Dendritic cell treated with granulocyte-macrophage colony-stimulating factor and Interleukin-4, amounts not matched to agents 40 ng/mL and 50 ng/mL, for 4 days (primary cell): Measurements from ENCODE around the gene LRRC8A.

Experiments used
- H3K27ac Mint-ChIP-seq: one replicate; pipeline ENCODE4 v1.8.0; 2022; ENCODE audit warnings: mild to moderate bottlenecking, mixed read lengths
- H3K27me3 Mint-ChIP-seq: one replicate; pipeline ENCODE4 v1.8.0; 2022; ENCODE audit warnings: mild to moderate bottlenecking, mixed read lengths
- H3K36me3 Mint-ChIP-seq: one replicate; pipeline ENCODE4 v1.8.0; 2022; ENCODE audit warnings: low read depth, mixed read lengths
- H3K4me1 Mint-ChIP-seq: one replicate; pipeline ENCODE4 v1.8.0; 2022; ENCODE audit warnings: low read depth, mixed read lengths
- H3K4me3 Mint-ChIP-seq: one replicate; pipeline ENCODE4 v1.8.0; 2022; ENCODE audit warnings: mild to moderate bottlenecking, moderate library complexity, mixed read lengths
- H3K9me3 Mint-ChIP-seq: one replicate; pipeline ENCODE4 v1.8.0; 2022; ENCODE audit warnings: mixed read lengths
- intact Hi-C: fragments of 100-400 bp; cut with micrococcal nuclease; formaldehyde crosslinking; loops from one replicate; pipeline ENCODE4 v1.15.0; 2022

Gene LRRC8A

DNA sequence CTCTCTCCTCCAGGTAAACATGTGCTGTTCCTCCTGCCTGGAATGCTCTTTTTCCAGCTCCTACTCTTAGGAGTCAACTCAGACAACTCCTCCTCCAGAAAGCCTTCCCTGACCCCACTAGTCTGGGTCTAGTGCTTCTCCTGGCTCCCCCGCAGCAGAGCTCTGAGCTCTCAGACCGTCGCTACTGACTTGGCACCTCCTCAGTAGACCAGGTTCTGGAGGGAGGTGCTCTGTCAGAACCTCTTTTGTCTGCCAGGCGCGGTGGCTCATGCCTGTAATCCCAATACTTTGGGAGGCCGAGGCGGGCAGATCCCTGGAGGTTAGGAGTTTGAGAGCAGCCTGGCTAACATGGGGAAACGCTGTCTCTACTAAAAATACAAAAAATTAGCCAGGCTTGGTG lies 3.4 kb downstream of the LRRC8A start:
- intact Hi-C loops = loop anchor here (10.0 kb wide), 1 partner anchor 59 kb away; the partner anchor contains the start of genes DOLK and NUP188
- Mint-ChIP-seq H3K9me3 (no peaks in the 10 kb centered on the region), H3K36me3 (peaks cover 65% of the 10 kb centered on the region), H3K4me3 (no peak overlapping the region), H3K4me1 (peaks cover 59% of the 10 kb centered on the region), H3K27me3 (no peaks in the 10 kb centered on the region), H3K27ac (no peak overlapping the region)

DNA sequence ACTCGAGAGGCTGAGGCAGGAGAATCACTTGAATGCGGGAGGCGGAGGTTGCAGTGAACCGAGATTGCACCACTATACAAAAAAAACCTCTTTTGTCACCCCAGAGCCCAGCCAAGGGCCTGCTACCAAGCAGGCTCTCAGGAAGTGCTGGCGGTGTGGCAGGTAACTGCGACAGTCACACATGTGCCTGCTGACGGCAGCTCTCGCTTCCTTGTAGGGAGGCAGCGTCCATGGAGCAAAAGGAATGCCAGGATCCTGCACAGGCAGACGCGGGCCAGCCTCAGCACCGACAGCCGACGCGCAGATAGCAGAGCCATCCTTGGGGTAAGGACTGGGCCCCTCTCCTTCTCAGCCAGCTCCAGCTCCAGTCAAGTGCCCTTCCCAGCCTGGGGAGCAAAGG lies 3.9 kb downstream of the LRRC8A start:
- no peak overlapping the region for H3K27ac Mint-ChIP-seq
- H3K9me3 Mint-ChIP-seq = no peaks in the 10 kb centered on the region
- H3K4me3 Mint-ChIP-seq = no peak overlapping the region
- peaks cover 70% of the 10 kb centered on the region for H3K36me3 Mint-ChIP-seq
- H3K4me1 Mint-ChIP-seq = peaks cover 56% of the 10 kb centered on the region
- no peaks in the 10 kb centered on the region for H3K27me3 Mint-ChIP-seq
- intact Hi-C loops = loop anchor here (10.0 kb wide), 1 partner anchor 59 kb away; the partner anchor contains the start of genes DOLK and NUP188

DNA sequence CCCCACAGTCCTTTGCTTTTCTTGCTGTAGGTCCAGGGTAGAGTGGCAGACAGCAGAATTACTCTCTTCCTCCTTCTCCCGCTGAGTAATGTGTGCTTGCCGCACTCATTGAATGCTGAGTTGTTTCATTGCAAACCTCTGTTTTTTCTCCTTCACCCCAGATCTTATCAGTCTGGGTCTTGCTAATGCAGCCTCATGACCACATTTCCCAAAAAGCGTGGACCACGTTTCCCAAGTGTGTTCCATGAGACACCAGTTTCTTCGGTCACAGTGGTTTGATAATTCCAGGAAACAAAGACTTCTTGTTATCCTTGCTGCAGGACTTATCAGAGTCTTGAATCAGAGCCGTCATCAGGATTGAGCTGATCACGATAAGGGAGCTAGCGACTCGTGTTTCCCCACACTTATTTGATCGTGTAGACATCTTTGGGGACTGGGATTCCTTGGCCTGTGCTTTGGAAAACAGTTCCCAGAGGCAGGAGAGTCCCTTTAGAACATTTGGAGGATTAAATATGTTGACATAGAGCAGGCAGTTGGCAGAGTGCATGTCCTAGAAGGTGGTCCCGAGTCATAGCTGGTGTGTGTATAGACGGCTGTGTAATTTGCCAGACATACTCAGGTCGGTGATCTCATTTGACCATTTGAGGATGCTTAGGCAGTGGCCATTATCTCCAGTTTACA lies 4.4 kb downstream of the LRRC8A start:
- intact Hi-C loops = loop anchor here (10.0 kb wide), 1 partner anchor 58 kb away; the partner anchor contains the start of genes DOLK and NUP188
- Mint-ChIP-seq H3K9me3 (no peaks in the 10 kb centered on the region), H3K27ac (no peak overlapping the region), H3K27me3 (no peaks in the 10 kb centered on the region), H3K36me3 (peaks cover 72% of the 10 kb centered on the region), H3K4me1 (peaks cover 52% of the 10 kb centered on the region), H3K4me3 (no peak overlapping the region)

DNA sequence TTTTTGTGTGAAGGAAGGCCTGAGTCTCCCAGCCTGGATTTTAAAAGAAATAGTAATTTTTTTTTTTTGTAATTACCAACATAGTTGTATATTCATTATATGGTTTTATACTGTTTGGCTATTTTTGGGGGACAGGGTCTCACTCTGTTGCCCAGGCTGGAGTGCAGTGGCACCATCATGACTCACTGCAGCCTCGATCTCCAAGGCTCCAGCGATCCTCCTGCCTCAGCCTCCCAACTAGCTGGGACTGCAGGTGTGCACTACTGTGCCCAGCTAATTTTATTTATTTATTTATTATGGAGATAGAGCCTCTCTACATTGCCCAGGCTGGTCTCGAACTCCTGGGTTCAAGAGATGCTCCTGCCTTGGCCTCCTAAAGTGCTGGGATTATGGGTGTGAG lies 5.1 kb downstream of the LRRC8A start:
- peaks cover 56% of the 10 kb centered on the region for H3K4me1 Mint-ChIP-seq
- no peak overlapping the region for H3K27ac Mint-ChIP-seq
- H3K27me3 Mint-ChIP-seq = no peaks in the 10 kb centered on the region
- no peak overlapping the region for H3K4me3 Mint-ChIP-seq
- no peaks in the 10 kb centered on the region for H3K9me3 Mint-ChIP-seq
- H3K36me3 Mint-ChIP-seq = peaks cover 72% of the 10 kb centered on the region
- intact Hi-C loops = loop anchor here (10.0 kb wide), 1 partner anchor 58 kb away; the partner anchor contains the start of genes DOLK and NUP188

DNA sequence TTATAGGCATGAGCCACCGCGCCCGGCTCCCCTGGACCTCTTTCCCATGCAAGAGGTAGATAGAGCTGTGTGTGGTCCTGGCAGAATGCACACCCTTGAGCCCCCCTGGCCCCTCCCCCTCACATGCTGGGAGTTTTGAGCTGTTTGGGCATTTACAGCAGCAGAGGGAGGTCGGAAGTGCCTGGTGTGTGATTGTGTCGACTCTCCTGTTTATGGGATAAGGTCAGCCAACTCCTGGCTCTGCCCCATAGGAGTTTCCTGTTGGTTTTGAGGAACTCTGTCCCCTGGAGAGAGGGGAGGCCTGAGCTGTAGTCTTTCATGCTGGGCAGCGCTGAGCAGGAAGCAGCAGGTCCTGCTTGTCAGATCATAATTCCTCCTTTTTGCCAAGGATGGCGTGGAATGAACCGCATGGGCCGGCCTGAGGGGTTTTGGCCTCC lies 6.0 kb downstream of the LRRC8A start:
- Mint-ChIP-seq H3K4me1 (peaks cover 56% of the 10 kb centered on the region), H3K27ac (peak overlapping the region; percentile 28), H3K36me3 (peaks cover 71% of the 10 kb centered on the region), H3K27me3 (no peaks in the 10 kb centered on the region), H3K4me3 (no peak overlapping the region), H3K9me3 (no peaks in the 10 kb centered on the region)
- intact Hi-C loops = loop anchor here (10.0 kb wide), 1 partner anchor 57 kb away; the partner anchor contains the start of genes DOLK and NUP188

DNA sequence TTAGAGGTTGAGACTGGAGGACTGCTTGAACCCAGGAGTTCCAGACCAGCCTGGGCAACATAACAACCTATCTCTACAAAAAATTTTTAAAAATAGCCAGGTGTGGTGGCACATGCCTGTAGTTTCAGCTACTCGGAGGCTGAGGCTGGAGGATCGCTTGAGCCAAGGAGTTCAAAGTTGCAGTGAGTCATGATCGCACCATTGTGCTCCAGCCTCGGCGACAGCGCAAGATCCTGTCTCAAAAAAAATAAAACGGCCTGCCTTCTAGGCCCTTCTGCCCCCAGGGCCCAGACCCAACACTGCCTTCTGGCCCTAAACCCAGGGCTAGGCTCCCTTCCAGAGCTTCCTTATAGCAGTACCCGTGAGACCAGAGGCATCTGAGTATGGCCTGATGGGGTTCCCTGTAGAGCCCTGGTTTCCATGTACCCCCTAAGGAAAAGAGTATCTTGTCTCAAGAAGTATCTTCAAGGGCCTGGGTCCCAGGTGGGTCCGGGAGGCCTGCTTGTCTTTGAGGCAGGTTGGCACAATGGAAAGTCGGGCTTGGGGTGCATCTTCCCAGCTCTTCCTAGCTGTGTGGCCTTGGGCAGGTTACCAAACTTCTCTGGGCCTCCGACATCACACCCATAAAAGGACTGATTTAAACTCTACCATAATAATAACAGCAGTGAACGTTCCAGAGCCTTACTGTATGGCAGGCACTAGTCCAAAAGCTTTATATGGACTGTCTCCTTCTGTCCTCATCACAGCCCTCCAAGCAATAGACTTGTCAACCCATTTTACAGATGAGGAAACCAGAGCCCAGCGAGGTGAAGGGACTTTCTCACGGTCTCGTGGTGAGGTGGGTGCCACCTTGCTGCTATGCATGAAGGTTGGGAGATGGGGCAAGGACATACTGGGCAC lies 9.6 kb downstream of the LRRC8A start:
- intact Hi-C loops = no loop called here
- H3K36me3 Mint-ChIP-seq = peaks cover 78% of the 10 kb centered on the region

DNA sequence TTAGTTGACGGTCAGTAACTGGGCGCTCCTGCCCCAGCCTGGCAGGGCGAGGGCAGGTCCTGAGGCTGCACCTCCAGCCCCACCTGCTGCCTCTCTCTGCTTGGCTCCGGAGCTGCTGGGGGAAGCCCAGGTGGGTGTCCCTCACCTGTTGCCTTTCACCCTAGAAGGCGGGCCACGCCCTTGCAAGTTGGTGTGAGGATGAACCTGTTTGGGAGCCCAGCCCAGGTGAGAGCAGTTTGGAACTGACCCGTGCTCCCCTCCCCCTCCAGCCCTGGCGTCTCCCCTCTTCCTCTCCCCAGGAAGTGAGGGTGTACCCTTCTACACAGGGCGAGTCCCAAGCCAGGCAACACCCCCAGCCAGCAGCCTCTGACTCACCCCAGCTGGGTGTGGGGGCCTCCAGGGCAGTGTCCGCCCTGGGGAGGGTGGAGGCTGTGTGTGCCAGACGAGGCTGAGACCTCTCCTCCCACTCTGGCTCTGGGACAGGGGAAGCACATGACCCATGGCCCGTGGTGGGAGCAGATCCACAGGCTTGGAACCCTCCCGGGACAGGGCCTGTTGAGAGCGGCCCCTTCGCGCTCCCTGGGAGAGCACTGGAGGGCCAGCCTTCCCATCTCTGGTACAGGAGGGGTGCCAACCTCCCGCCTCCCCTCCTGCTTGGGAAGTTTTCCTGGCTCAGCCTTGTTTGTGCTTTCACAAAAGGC lies 10.4 kb downstream of the LRRC8A start:
- H3K4me3 Mint-ChIP-seq = no peak overlapping the region
- peaks cover 24% of the 10 kb centered on the region for H3K4me1 Mint-ChIP-seq
- no peaks in the 10 kb centered on the region for H3K9me3 Mint-ChIP-seq
- no peaks in the 10 kb centered on the region for H3K27me3 Mint-ChIP-seq
- intact Hi-C loops = no loop called here
- H3K27ac Mint-ChIP-seq = peak overlapping the region; percentile 52
- peaks cover 83% of the 10 kb centered on the region for H3K36me3 Mint-ChIP-seq

More for the DNA sequence above, 9.6 kb downstream of the LRRC8A start:
- Mint-ChIP-seq H3K27me3 (no peaks in the 10 kb centered on the region), H3K27ac (no peak overlapping the region), H3K9me3 (no peaks in the 10 kb centered on the region), H3K4me1 (peaks cover 25% of the 10 kb centered on the region), H3K4me3 (no peak overlapping the region)

DNA sequence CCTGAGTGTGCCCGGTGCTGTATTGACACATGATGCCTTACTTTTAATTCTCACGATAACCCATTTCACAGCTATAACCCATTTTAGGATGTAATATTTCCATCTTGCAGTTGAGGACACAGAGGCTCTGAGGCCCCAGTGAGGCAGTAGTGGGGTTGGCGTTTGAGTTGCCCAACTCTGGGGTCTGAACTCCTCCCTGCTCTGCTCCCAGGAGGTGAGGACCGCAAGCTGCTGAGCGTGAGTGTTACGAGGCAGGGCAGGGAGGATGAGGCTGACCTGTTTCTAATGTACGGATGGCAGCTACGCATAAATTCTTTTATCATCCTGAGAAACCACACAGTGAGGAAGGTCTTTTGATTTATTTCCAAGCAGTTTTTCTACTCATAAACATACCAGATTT lies 11.4 kb downstream of the LRRC8A start:
- Mint-ChIP-seq H3K27me3 (no peaks in the 10 kb centered on the region), H3K36me3 (peaks cover 83% of the 10 kb centered on the region), H3K4me3 (no peak overlapping the region), H3K4me1 (peaks cover 22% of the 10 kb centered on the region), H3K9me3 (no peaks in the 10 kb centered on the region), H3K27ac (peak overlapping the region; percentile 52)
- intact Hi-C loops = no loop called here

DNA sequence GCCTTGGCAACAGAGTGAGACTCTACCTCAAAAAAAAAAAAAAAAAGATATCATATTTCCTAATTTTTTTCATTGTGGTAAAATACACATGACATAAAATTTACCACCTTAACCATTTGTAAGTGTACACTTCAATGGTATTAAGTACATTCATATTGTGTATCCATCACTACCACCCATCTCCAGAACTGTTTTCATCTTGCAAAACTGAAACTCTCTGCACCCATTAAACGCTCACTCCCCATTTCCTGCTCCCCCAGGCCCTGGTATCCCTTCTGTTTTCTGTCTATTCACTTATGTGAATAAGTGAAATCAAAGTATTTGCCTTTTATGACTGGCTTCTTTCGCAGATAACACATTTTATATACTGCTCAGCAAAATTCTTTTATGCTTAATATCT lies 12.8 kb downstream of the LRRC8A start:
- intact Hi-C loops = no loop called here
- Mint-ChIP-seq H3K4me1 (peaks cover 31% of the 10 kb centered on the region), H3K9me3 (no peaks in the 10 kb centered on the region), H3K27ac (no peak overlapping the region), H3K36me3 (peaks cover 75% of the 10 kb centered on the region), H3K4me3 (no peak overlapping the region), H3K27me3 (no peaks in the 10 kb centered on the region)

DNA sequence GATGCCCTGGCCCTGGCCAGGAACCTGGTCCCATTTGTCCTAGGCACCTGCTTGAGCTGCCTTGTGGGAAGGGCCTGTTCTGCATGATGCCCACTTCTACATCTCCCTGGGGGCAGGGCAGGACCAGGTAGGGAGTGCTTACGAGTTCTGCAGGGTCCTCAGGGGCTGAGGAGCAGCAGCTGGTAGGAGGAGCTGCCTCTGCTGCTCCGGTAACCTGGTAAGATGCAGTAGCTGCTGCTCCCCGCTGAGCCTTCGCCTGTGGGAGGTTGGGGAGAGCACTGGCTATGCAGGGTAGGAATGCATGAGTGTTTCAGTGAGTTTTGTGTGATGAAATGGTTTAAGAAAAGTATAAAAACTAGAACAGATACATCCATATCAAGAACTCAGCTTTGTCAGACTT lies 13.6 kb downstream of the LRRC8A start:
- H3K4me3 Mint-ChIP-seq = no peak overlapping the region
- no peaks in the 10 kb centered on the region for H3K27me3 Mint-ChIP-seq
- peaks cover 37% of the 10 kb centered on the region for H3K4me1 Mint-ChIP-seq
- peak overlapping the region; percentile 13 for H3K27ac Mint-ChIP-seq
- H3K9me3 Mint-ChIP-seq = no peaks in the 10 kb centered on the region
- intact Hi-C loops = no loop called here
- H3K36me3 Mint-ChIP-seq = peaks cover 67% of the 10 kb centered on the region

DNA sequence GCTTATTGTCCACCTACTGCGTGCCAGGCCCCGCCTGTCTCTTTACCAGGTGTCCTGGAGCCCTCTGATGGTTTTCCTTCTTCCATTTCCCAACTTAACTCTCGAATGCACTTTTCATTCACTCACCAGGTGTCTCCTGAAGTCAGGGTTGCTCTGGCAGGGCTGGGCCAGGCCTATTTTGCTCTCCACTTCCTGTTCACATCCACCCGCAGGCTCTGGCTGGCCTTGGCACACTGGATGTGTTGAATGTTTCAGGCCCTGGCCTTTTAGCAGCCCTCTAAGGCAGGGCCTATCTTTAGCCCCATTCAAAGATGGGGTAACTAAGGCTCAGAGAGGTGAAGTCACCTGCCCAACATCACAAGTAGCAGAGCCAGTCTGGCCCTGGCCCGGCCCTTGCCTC lies 16.4 kb downstream of the LRRC8A start:
- Mint-ChIP-seq H3K27me3 (no peaks in the 10 kb centered on the region), H3K36me3 (peaks cover 51% of the 10 kb centered on the region), H3K27ac (peak overlapping the region; percentile 65), H3K4me3 (no peak overlapping the region), H3K4me1 (peaks cover 41% of the 10 kb centered on the region), H3K9me3 (no peaks in the 10 kb centered on the region)
- intact Hi-C loops = no loop called here

DNA sequence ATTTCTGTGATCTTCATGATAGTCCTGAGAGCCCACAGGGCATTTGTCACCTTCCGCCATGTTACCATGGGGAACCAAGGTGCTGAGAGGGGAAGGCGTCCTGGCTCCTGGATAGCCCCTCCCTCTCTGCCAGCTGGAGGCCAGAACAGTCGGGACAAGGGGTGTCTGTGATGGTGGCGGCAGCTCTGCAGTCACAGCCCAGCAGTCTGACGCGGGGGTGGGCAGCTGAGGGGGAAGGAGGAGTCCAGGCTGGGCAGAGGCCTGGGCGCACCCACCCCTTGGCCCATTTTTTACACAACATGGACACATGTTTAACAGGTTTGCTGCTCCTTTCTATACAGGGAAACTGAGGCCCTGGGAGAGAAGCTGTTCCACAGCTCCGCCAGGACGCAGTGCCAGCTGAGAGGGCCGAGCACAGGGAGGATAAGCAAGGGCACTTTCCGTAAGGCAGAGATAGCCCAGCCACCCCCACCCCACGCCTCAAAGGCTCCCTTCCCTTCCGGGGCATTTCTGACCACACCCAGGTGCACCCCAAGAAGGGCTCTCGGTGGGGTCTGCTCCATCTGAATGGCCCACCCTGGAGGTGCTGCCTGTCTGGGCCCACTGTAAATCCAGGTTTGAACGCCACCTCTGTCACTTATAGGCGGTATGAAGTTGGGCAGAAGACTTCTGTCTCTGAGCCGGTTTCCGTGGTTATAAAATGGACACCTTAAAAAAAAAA lies 17.1 kb downstream of the LRRC8A start:
- Mint-ChIP-seq H3K27ac (peak overlapping the region; percentile 65), H3K4me1 (peaks cover 41% of the 10 kb centered on the region), H3K9me3 (no peaks in the 10 kb centered on the region), H3K27me3 (no peaks in the 10 kb centered on the region), H3K36me3 (peaks cover 48% of the 10 kb centered on the region), H3K4me3 (peak overlapping the region; percentile 0)
- intact Hi-C loops = no loop called here
